ENCODE results near the gene CDC42EP5. TPM values are rescaled to one million over a fixed set of nuclear protein-coding genes. Genes with fewer than 3 reads are reported as not detected.
A peak's percentile ranks its signal among the peaks of the same experiment; 100 is the strongest.

CDC42EP5 gene
- total and polyA plus RNA-seq, 2 donors = 5.2 to 11.0 TPM

GRCh38 chr19:54454781-54455675 lies 18.1 kb downstream of the CDC42EP5 start:
- Histone ChIP-seq H3K27me3 (ENCODE audit: control insufficient read depth in 2 of 2, insufficient read depth in 1 of 2, low read length in 1 of 2) (no peaks in the 10 kb centered on the region), H3K9me3 (ENCODE audit: control insufficient read depth in 2 of 2, insufficient read depth in 1 of 2, low read length in 1 of 2) (no peaks in the 10 kb centered on the region), H3K36me3 (ENCODE audit: control insufficient read depth in 2 of 2, insufficient read depth in 2 of 2, low read length in 1 of 2) (peaks cover 88 to 91% of the 10 kb centered on the region in 2 donors), H3K4me1 (ENCODE audit: control insufficient read depth in 2 of 2, insufficient read depth in 2 of 2, low read length in 2 of 2) (peaks cover 9 to 14% of the 10 kb centered on the region in 2 donors), H3K4me3 (ENCODE audit: low read length in 2 of 2) (no peak overlapping the region), H3K27ac (ENCODE audit: low read depth in 1 of 2, low read length in 1 of 2) (no peak overlapping the region)
- DNase-seq (ENCODE audit: low read depth in 6 of 9, low spot score in 9 of 9) = no peak
- WGBS = 94% methylated on average over 33 of the region's 33 CpGs

GRCh38 chr19:54453921-54454780 lies 18.9 kb downstream of the CDC42EP5 start:
- peaks cover 12 to 17% of the 10 kb centered on the region in 2 donors for H3K4me1 ChIP-seq (ENCODE audit: control insufficient read depth in 2 of 2, insufficient read depth in 2 of 2, low read length in 2 of 2)
- 97% methylated on average over 31 of the region's 31 CpGs for WGBS
- peaks cover 79 to 83% of the 10 kb centered on the region in 2 donors for H3K36me3 ChIP-seq (ENCODE audit: control insufficient read depth in 2 of 2, insufficient read depth in 2 of 2, low read length in 1 of 2)
- H3K27ac ChIP-seq (ENCODE audit: low read depth in 1 of 2, low read length in 1 of 2) = no peak overlapping the region
- H3K27me3 ChIP-seq (ENCODE audit: control insufficient read depth in 2 of 2, insufficient read depth in 1 of 2, low read length in 1 of 2) = no peaks in the 10 kb centered on the region
- H3K4me3 ChIP-seq (ENCODE audit: low read length in 2 of 2) = no peak overlapping the region
- no peak for DNase-seq (ENCODE audit: low read depth in 6 of 9, low spot score in 9 of 9)
- H3K9me3 ChIP-seq (ENCODE audit: control insufficient read depth in 2 of 2, insufficient read depth in 1 of 2, low read length in 1 of 2) = no peaks in the 10 kb centered on the region

GRCh38 chr19:54452626-54453025 lies 20.5 kb downstream of the CDC42EP5 start:
- Histone ChIP-seq H3K27ac (ENCODE audit: low read depth in 1 of 2, low read length in 1 of 2) (no peak overlapping the region), H3K4me3 (ENCODE audit: low read length in 2 of 2) (no peak overlapping the region), H3K9me3 (ENCODE audit: control insufficient read depth in 2 of 2, insufficient read depth in 1 of 2, low read length in 1 of 2) (no peaks in the 10 kb centered on the region), H3K36me3 (ENCODE audit: control insufficient read depth in 2 of 2, insufficient read depth in 2 of 2, low read length in 1 of 2) (peaks cover 64 to 68% of the 10 kb centered on the region in 2 donors), H3K27me3 (ENCODE audit: control insufficient read depth in 2 of 2, insufficient read depth in 1 of 2, low read length in 1 of 2) (no peaks in the 10 kb centered on the region), H3K4me1 (ENCODE audit: control insufficient read depth in 2 of 2, insufficient read depth in 2 of 2, low read length in 2 of 2) (peaks cover 12 to 19% of the 10 kb centered on the region in 2 donors)
- no peak for DNase-seq (ENCODE audit: low read depth in 6 of 9, low spot score in 9 of 9)
- 97% methylated on average over 11 of the region's 11 CpGs for WGBS

- peaks cover 59 to 62% of the 10 kb centered on the region in 2 donors for H3K36me3 ChIP-seq (ENCODE audit: control insufficient read depth in 2 of 2, insufficient read depth in 2 of 2, low read length in 1 of 2)
- DNase-seq (ENCODE audit: low read depth in 6 of 9, low spot score in 9 of 9) = no peak
- peaks cover 16 to 23% of the 10 kb centered on the region in 2 donors for H3K4me1 ChIP-seq (ENCODE audit: control insufficient read depth in 2 of 2, insufficient read depth in 2 of 2, low read length in 2 of 2)
- no peaks in the 10 kb centered on the region for H3K27me3 ChIP-seq (ENCODE audit: control insufficient read depth in 2 of 2, insufficient read depth in 1 of 2, low read length in 1 of 2)
- no peaks in the 10 kb centered on the region for H3K9me3 ChIP-seq (ENCODE audit: control insufficient read depth in 2 of 2, insufficient read depth in 1 of 2, low read length in 1 of 2)
- H3K27ac ChIP-seq (ENCODE audit: low read depth in 1 of 2, low read length in 1 of 2) = no peak overlapping the region
- 97% methylated on average over 11 of the region's 11 CpGs for WGBS
- no peak overlapping the region for H3K4me3 ChIP-seq (ENCODE audit: low read length in 2 of 2)
Measured at GRCh38 chr19:54451997-54452396, 21.1 kb downstream of the CDC42EP5 start.

GRCh38 chr19:54451331-54451871 lies 21.7 kb downstream of the CDC42EP5 start:
- WGBS = 91% methylated on average over 9 of the region's 9 CpGs
- H3K4me1 ChIP-seq (ENCODE audit: control insufficient read depth in 2 of 2, insufficient read depth in 2 of 2, low read length in 2 of 2) = peaks cover 16 to 23% of the 10 kb centered on the region in 2 donors

GRCh38 chr19:54449701-54450069 lies 23.4 kb downstream of the CDC42EP5 start:
- Histone ChIP-seq H3K27me3 (ENCODE audit: control insufficient read depth in 2 of 2, insufficient read depth in 1 of 2, low read length in 1 of 2) (no peaks in the 10 kb centered on the region), H3K4me3 (ENCODE audit: low read length in 2 of 2) (peak overlapping the region; percentile 65 to 84), H3K9me3 (ENCODE audit: control insufficient read depth in 2 of 2, insufficient read depth in 1 of 2, low read length in 1 of 2) (no peaks in the 10 kb centered on the region), H3K27ac (ENCODE audit: low read depth in 1 of 2, low read length in 1 of 2) (peak overlapping the region; percentile 91 to 98), H3K36me3 (ENCODE audit: control insufficient read depth in 2 of 2, insufficient read depth in 2 of 2, low read length in 1 of 2) (peaks cover 41 to 49% of the 10 kb centered on the region in 2 donors), H3K4me1 (ENCODE audit: control insufficient read depth in 2 of 2, insufficient read depth in 2 of 2, low read length in 2 of 2) (peaks cover 16 to 23% of the 10 kb centered on the region in 2 donors)
- 2% methylated on average over 21 of the region's 21 CpGs for WGBS
- peak in 1 of 9 donors; percentile 7 for DNase-seq (ENCODE audit: low read depth in 6 of 9, low spot score in 9 of 9)

More at GRCh38 chr19:54451331-54451871, 21.7 kb downstream of the CDC42EP5 start:
- Histone ChIP-seq H3K9me3 (ENCODE audit: control insufficient read depth in 2 of 2, insufficient read depth in 1 of 2, low read length in 1 of 2) (no peaks in the 10 kb centered on the region), H3K27me3 (ENCODE audit: control insufficient read depth in 2 of 2, insufficient read depth in 1 of 2, low read length in 1 of 2) (no peaks in the 10 kb centered on the region), H3K36me3 (ENCODE audit: control insufficient read depth in 2 of 2, insufficient read depth in 2 of 2, low read length in 1 of 2) (peaks cover 53 to 57% of the 10 kb centered on the region in 2 donors), H3K4me3 (ENCODE audit: low read length in 2 of 2) (no peak overlapping the region), H3K27ac (ENCODE audit: low read depth in 1 of 2, low read length in 1 of 2) (no peak overlapping the region)
- no peak for DNase-seq (ENCODE audit: low read depth in 6 of 9, low spot score in 9 of 9)

GRCh38 chr19:54448774-54449700 lies 24.1 kb downstream of the CDC42EP5 start, which contains the start of gene LENG8:
Gene LENG8, plus strand, starts transcription at chr19:54449199. Its CDS starts 2,146 bp downstream, at chr19:54451345.
- no peaks in the 10 kb centered on the region for H3K9me3 ChIP-seq (ENCODE audit: control insufficient read depth in 2 of 2, insufficient read depth in 1 of 2, low read length in 1 of 2)
- H3K4me1 ChIP-seq (ENCODE audit: control insufficient read depth in 2 of 2, insufficient read depth in 2 of 2, low read length in 2 of 2) = peaks cover 16 to 23% of the 10 kb centered on the region in 2 donors
- peak within 1 kb of the TSS; percentile 65 to 84 for H3K4me3 ChIP-seq (ENCODE audit: low read length in 2 of 2)
- H3K36me3 ChIP-seq (ENCODE audit: control insufficient read depth in 2 of 2, insufficient read depth in 2 of 2, low read length in 1 of 2) = peaks cover 39 to 47% of the 10 kb centered on the region in 2 donors
- WGBS = under 1% methylated on average over 96 of the region's 96 CpGs
- peak; percentile 94 to 99 (median 98) for DNase-seq (ENCODE audit: low read depth in 6 of 9, low spot score in 9 of 9)
- no peaks in the 10 kb centered on the region for H3K27me3 ChIP-seq (ENCODE audit: control insufficient read depth in 2 of 2, insufficient read depth in 1 of 2, low read length in 1 of 2)
- H3K27ac ChIP-seq (ENCODE audit: low read depth in 1 of 2, low read length in 1 of 2) = peak within 1 kb of the TSS; percentile 91 to 98
